BJ (cell line): ENCODE results near the gene PGAP6. TPM values are rescaled to one million over a fixed set of nuclear protein-coding genes. Genes with fewer than 3 reads are reported as not detected.

ENCODE experiments used
- CTCF ChIA-PET: fragments of 350-600 bp; formaldehyde crosslinking; extraction: SDS; loops from one replicate; lab custom pipeline; 2021; ENCODE audit warnings: antibody characterized with exemption, inconsistent platforms; lab: Yijun Ruan, JAX
- POLR2A ChIA-PET: fragments of 300-600 bp; sonication (Branson Sonifier 250); formaldehyde crosslinking; extraction: SDS; loops from one replicate; lab custom pipeline; 2021; ENCODE audit warnings: antibody characterized with exemption; lab: Charles Lee
- DNase-seq: peaks from one replicate; pipeline ENCODE4 v3.0.0-alpha.2; 2011; ENCODE audit warnings: low read depth
- H3K27me3 ChIP-seq: 2 replicates; pipeline ENCODE4 v1.6.0; 2011; ENCODE audit warnings: low read length; ENCODE audit not compliant: control insufficient read depth, insufficient read depth
- H3K36me3 ChIP-seq: 2 replicates; pipeline ENCODE4 v1.5.1; 2011; ENCODE audit warnings: low read length; ENCODE audit not compliant: control insufficient read depth, insufficient read depth
- H3K4me3 ChIP-seq: 2 replicates; pipeline ENCODE4 v1.5.1; 2011; ENCODE audit warnings: low read depth, mild to moderate bottlenecking, control low read depth, low read length
- CTCF ChIP-seq: IDR thresholded peaks from 2 replicates; pipeline ENCODE4 v1.5.1; 2011; ENCODE audit warnings: low read depth, mild to moderate bottlenecking, control low read depth, inconsistent platforms, low read length, moderate library complexity; ENCODE audit not compliant: insufficient read depth
- polyA plus RNA-seq: library from polyadenylated mRNA; depleted of rRNA; stranded (reverse); fragments of >200 nt; gene quantifications from 2 replicates; pipeline ENCODE4 v1.2.3, GENCODE V29; 2011

PGAP6 gene
- polyA plus RNA-seq, 1 experiment = 131 TPM

- peak overlapping the region; percentile 68 for H3K4me3 ChIP-seq
- H3K27me3 ChIP-seq = no peaks in the 10 kb centered on the region
- CTCF ChIA-PET = interaction anchor here (0.6 to 2.1 kb wide), 6 partner anchors 9 to 288 kb away, joined by 3 to 5 read pairs (median 4); no protein-coding TSS in a partner anchor
- no peak for TF ChIP-seq CTCF
- peaks cover 1% of the 10 kb centered on the region; the same call in 1 of the 2 replicates for H3K36me3 ChIP-seq
- POLR2A ChIA-PET = interaction anchor here (0.6 to 0.7 kb wide), 3 partner anchors 72 to 251 kb away, joined by 3 to 18 read pairs (median 14); no protein-coding TSS in a partner anchor
- no peak for DNase-seq
These were observed 28.1 kb downstream of the PGAP6 start for GRCh38 chr16:353404-354290.

- peaks cover 1% of the 10 kb centered on the region for H3K36me3 ChIP-seq
- peak; percentile 50 for DNase-seq
- H3K4me3 ChIP-seq = peak within 1 kb of the TSS; percentile 68
- CTCF ChIA-PET = interaction anchor here (1.1 to 2.1 kb wide), 7 partner anchors 9 to 287 kb away, joined by 3 to 10 read pairs (median 6); partner anchors contain the start of gene LUC7L
- H3K27me3 ChIP-seq = no peaks in the 10 kb centered on the region
- POLR2A ChIA-PET = interaction anchor here (0.6 to 0.7 kb wide), 4 partner anchors 73 to 250 kb away, joined by 3 to 18 read pairs (median 10); no protein-coding TSS in a partner anchor
- no peak for TF ChIP-seq CTCF
These were observed 29.0 kb downstream of the PGAP6 start, which contains the start of gene AXIN1 for GRCh38 chr16:352547-353403. Gene AXIN1, minus strand, starts transcription at chr16:352723. Its CDS starts 5,698 bp downstream, at chr16:347025.

GRCh38 chr16:351804-352520 lies 29.8 kb downstream of the PGAP6 start:
- TF ChIP-seq CTCF = no peak
- POLR2A ChIA-PET = interaction anchor here (0.6 kb wide), 1 partner anchor 217 kb away, joined by 5 read pairs; no protein-coding TSS in a partner anchor
- no peak for DNase-seq
- H3K36me3 ChIP-seq = peaks cover 1% of the 10 kb centered on the region
- no peaks in the 10 kb centered on the region for H3K27me3 ChIP-seq
- CTCF ChIA-PET = interaction anchor here (1.2 to 2.1 kb wide), 6 partner anchors 9 to 245 kb away, joined by 4 to 10 read pairs (median 6); partner anchors contain the start of gene LUC7L
- peak overlapping the region; percentile 68 for H3K4me3 ChIP-seq

GRCh38 chr16:350203-350602 lies 31.6 kb downstream of the PGAP6 start:
- POLR2A ChIA-PET = no interaction called here

More at GRCh38 chr16:350203-350602, 31.6 kb downstream of the PGAP6 start:
- DNase-seq = no peak
- TF ChIP-seq CTCF = no peak
- CTCF ChIA-PET = interaction anchor here (0.8 to 2.4 kb wide), 2 partner anchors 12 to 13 kb away, joined by 3 to 8 read pairs; no protein-coding TSS in a partner anchor
- no peak overlapping the region for H3K4me3 ChIP-seq
- H3K36me3 ChIP-seq = peaks cover 3% of the 10 kb centered on the region
- H3K27me3 ChIP-seq = no peaks in the 10 kb centered on the region
